OCI-LY1 (cell line): ENCODE data around the gene COG8.
A peak's percentile ranks its signal among the peaks of the same experiment; 100 is the strongest.

Experiments
- H2AFZ ChIP-seq: fragments of 200-600 bp; sonication (generic), shearing (Covaris generic); 2 replicates; pipeline ENCODE4 v1.6.0; 2014; ENCODE audit warnings: antibody characterized with exemption, mild to moderate bottlenecking, low read length
- H3F3A ChIP-seq: fragments of 200-600 bp; sonication (generic), shearing (Covaris generic); 2 replicates; pipeline ENCODE4 v1.6.0; 2014; ENCODE audit warnings: mild to moderate bottlenecking, antibody characterized with exemption, low read length, moderate library complexity; ENCODE audit not compliant: insufficient read depth
- H3K27ac ChIP-seq: fragments of 200-600 bp; sonication (generic); 2 replicates; pipeline ENCODE4 v1.5.1; 2014; ENCODE audit warnings: low read length, mixed run types, mild to moderate bottlenecking, low read depth; ENCODE audit not compliant: poor library complexity, severe bottlenecking
- H3K27me3 ChIP-seq: fragments of 200-600 bp; sonication (generic); 2 replicates; pipeline ENCODE4 v1.6.0; 2014; ENCODE audit warnings: antibody characterized with exemption, mild to moderate bottlenecking, low read length, moderate library complexity; ENCODE audit not compliant: insufficient read depth
- H3K36me3 ChIP-seq: fragments of 200-600 bp; sonication (generic); 2 replicates; pipeline ENCODE4 v1.6.1; 2014; ENCODE audit warnings: mild to moderate bottlenecking, antibody characterized with exemption, low read length, moderate library complexity, mixed read lengths; ENCODE audit not compliant: insufficient read depth
- H3K4me1 ChIP-seq: fragments of 200-600 bp; sonication (generic); 2 replicates; pipeline ENCODE4 v1.5.1; 2014; ENCODE audit warnings: mild to moderate bottlenecking, low read length, moderate library complexity; ENCODE audit not compliant: insufficient read depth, severe bottlenecking
- H3K4me2 ChIP-seq: fragments of 200-600 bp; sonication (generic), shearing (Covaris generic); 2 replicates; pipeline ENCODE4 v1.6.1; 2014; ENCODE audit warnings: low read length
- H3K4me3 ChIP-seq: fragments of 200-600 bp; sonication (generic); 2 replicates; pipeline ENCODE4 v1.5.1; 2014; ENCODE audit warnings: low read length, low read depth, mild to moderate bottlenecking, mixed read lengths; ENCODE audit not compliant: poor library complexity, severe bottlenecking
- H3K79me2 ChIP-seq: fragments of 200-600 bp; shearing (Covaris generic); 2 replicates; pipeline ENCODE4 v1.6.1; 2016; ENCODE audit warnings: mixed run types, low read length, mixed read lengths; ENCODE audit not compliant: insufficient read depth
- H3K9ac ChIP-seq: fragments of 200-600 bp; sonication (generic), shearing (Covaris generic); 2 replicates; pipeline ENCODE4 v1.6.1; 2014; ENCODE audit warnings: mild to moderate bottlenecking, low read length, mixed read lengths
- H3K9me2 ChIP-seq: fragments of 200-600 bp; sonication (generic), shearing (Covaris generic); 2 replicates; pipeline ENCODE4 v1.6.1; 2014; ENCODE audit warnings: low read depth, mild to moderate bottlenecking, low read length, mixed read lengths
- H3K9me3 ChIP-seq: fragments of 200-600 bp; shearing (Covaris generic); 2 replicates; pipeline ENCODE4 v1.6.1; 2014; ENCODE audit warnings: low read length, mixed read lengths
- H4K20me1 ChIP-seq: fragments of 200-600 bp; sonication (generic), shearing (Covaris generic); 2 replicates; pipeline ENCODE4 v1.6.0; 2016; ENCODE audit warnings: mild to moderate bottlenecking, low read length; ENCODE audit not compliant: insufficient read depth
- CTCF ChIP-seq: fragments of 200-600 bp; sonication (generic), shearing (Covaris generic); IDR thresholded peaks from 2 replicates; pipeline ENCODE4 v1.5.1; 2017; ENCODE audit warnings: mild to moderate bottlenecking, antibody characterized with exemption, low read length, moderate library complexity, mixed read lengths
- EZH2 ChIP-seq: fragments of 200-600 bp; sonication (generic), shearing (Covaris generic); IDR thresholded peaks from 2 replicates; pipeline ENCODE4 v1.8.0; 2017; ENCODE audit warnings: borderline replicate concordance, mixed run types, mild to moderate bottlenecking, antibody characterized with exemption, low read length, moderate library complexity, mixed read lengths

COG8 gene

GRCh38 chr16:69330286-69331109 is 8.9 kb downstream of the COG8 start, which contains the start of gene PDF:
TSS of gene PDF (minus strand) at chr16:69330588. CDS start at chr16:69330570, 18 bp downstream.
- Histone ChIP-seq H3K9me2 (no peaks in the 10 kb centered on the region), H3K27me3 (no peaks in the 10 kb centered on the region), H3K4me2 (peak within 1 kb of the TSS; percentile 82), H4K20me1 (no peaks in the 10 kb centered on the region), H3K4me1 (peaks cover 44% of the 10 kb centered on the region), H2AFZ (no peak within 1 kb of the TSS), H3K9ac (peak within 1 kb of the TSS; percentile 76), H3K36me3 (peaks cover 59% of the 10 kb centered on the region), H3K4me3 (peak within 1 kb of the TSS; percentile 84), H3K27ac (peak within 1 kb of the TSS; percentile 28), H3K9me3 (no peaks in the 10 kb centered on the region), H3K79me2 (peaks cover 39% of the 10 kb centered on the region), H3F3A (no peaks in the 10 kb centered on the region)
- TF ChIP-seq EZH2 (no peak), CTCF (no peak)

- no peaks in the 10 kb centered on the region for H3K27me3 ChIP-seq
- peaks cover 59% of the 10 kb centered on the region for H3K36me3 ChIP-seq
- H2AFZ ChIP-seq: no peak overlapping the region
Observed at GRCh38 chr16:69329369-69330285, 9.7 kb downstream of the COG8 start.

More at GRCh38 chr16:69329369-69330285, 9.7 kb downstream of the COG8 start:
- H3K27ac ChIP-seq: peak overlapping the region; percentile 28
- H3K9me2 ChIP-seq: no peaks in the 10 kb centered on the region
- no peaks in the 10 kb centered on the region for H3K9me3 ChIP-seq
- H3K4me3 ChIP-seq: peak overlapping the region; percentile 84
- peak overlapping the region; percentile 82 for H3K4me2 ChIP-seq
- H3K4me1 ChIP-seq: peaks cover 44% of the 10 kb centered on the region
- H3F3A ChIP-seq: no peaks in the 10 kb centered on the region
- peak overlapping the region; percentile 76 for H3K9ac ChIP-seq
- H4K20me1 ChIP-seq: no peaks in the 10 kb centered on the region
- peaks cover 43% of the 10 kb centered on the region for H3K79me2 ChIP-seq
- TF ChIP-seq EZH2 (no peak), CTCF (no peak)
